H9 (cell line): Measurements from ENCODE around the gene HYAL3. TPM values are rescaled to one million over a fixed set of nuclear protein-coding genes. Genes with fewer than 3 reads are reported as not detected.
A peak's percentile ranks its signal among the peaks of the same experiment; 100 is the strongest.
"Not testable (repeated sequence)": the region's sequence is repeated elsewhere in the genome, so short reads cannot be mapped to it uniquely, and the experiment has no call there.

Experiments
- DNase-seq: peaks from one replicate; pipeline ENCODE4 v3.0.0-alpha.2; 2017
- H2AFZ ChIP-seq: one replicate; pipeline ENCODE4 v1.6.1; 2013; ENCODE audit warnings: mild to moderate bottlenecking, low read length, control low read depth, moderate library complexity
- H2AK5ac ChIP-seq: 2 replicates; pipeline ENCODE4 v1.6.1; 2013; ENCODE audit warnings: low read length, control low read depth, mixed read lengths; ENCODE audit not compliant: insufficient read length
- H2BK120ac ChIP-seq: one replicate; pipeline ENCODE4 v1.6.1; 2013; ENCODE audit warnings: low read depth, mild to moderate bottlenecking, low read length, control low read depth, inconsistent platforms; ENCODE audit not compliant: poor library complexity, severe bottlenecking
- H2BK12ac ChIP-seq: 2 replicates; pipeline ENCODE4 v1.6.1; 2013; ENCODE audit warnings: low read length, control low read depth, mixed read lengths, low read depth; ENCODE audit not compliant: insufficient read length
- H2BK15ac ChIP-seq: 2 replicates; pipeline ENCODE4 v1.6.1; 2013; ENCODE audit warnings: low read depth, low read length, control low read depth
- H2BK20ac ChIP-seq: one replicate; pipeline ENCODE4 v1.6.1; 2013; ENCODE audit warnings: low read depth, mild to moderate bottlenecking, low read length, control low read depth, inconsistent platforms; ENCODE audit not compliant: poor library complexity, severe bottlenecking
- H2BK5ac ChIP-seq: 2 replicates; pipeline ENCODE4 v1.6.1; 2013; ENCODE audit warnings: low read length, control low read depth, mixed read lengths; ENCODE audit not compliant: insufficient read length
- H3K14ac ChIP-seq: 2 replicates; pipeline ENCODE4 v1.6.1; 2013; ENCODE audit warnings: low read length, control low read depth; ENCODE audit not compliant: insufficient read depth
- H3K18ac ChIP-seq: 2 replicates; pipeline ENCODE4 v1.6.1; 2013; ENCODE audit warnings: low read depth, mild to moderate bottlenecking, mixed read lengths, low read length, control low read depth; ENCODE audit not compliant: insufficient read length
- H3K23ac ChIP-seq: 2 replicates; pipeline ENCODE4 v1.6.1; 2013; ENCODE audit warnings: low read length, control low read depth, mixed read lengths, low read depth; ENCODE audit not compliant: insufficient read length
- H3K23me2 ChIP-seq: 2 replicates; pipeline ENCODE4 v1.6.1; 2013; ENCODE audit warnings: low read depth, mild to moderate bottlenecking, mixed read lengths, low read length, control low read depth; ENCODE audit not compliant: insufficient read length, poor library complexity, severe bottlenecking
- H3K27ac ChIP-seq: 2 replicates; pipeline ENCODE4 v1.5.1; 2013; ENCODE audit warnings: low read length, control low read depth, mixed read lengths, low read depth; ENCODE audit not compliant: insufficient read length
- H3K27me3 ChIP-seq: 2 replicates; pipeline ENCODE4 v1.6.1; 2013; ENCODE audit warnings: low read length, control low read depth, inconsistent platforms; ENCODE audit not compliant: insufficient read depth
- H3K4ac ChIP-seq: 2 replicates; pipeline ENCODE4 v1.6.1; 2013; ENCODE audit warnings: low read depth, mild to moderate bottlenecking, control low read depth, inconsistent platforms, low read length, moderate library complexity
- H3K4me1 ChIP-seq: 2 replicates; pipeline ENCODE4 v1.6.1; 2013; ENCODE audit warnings: low read length, control low read depth, inconsistent platforms; ENCODE audit not compliant: insufficient read depth
- H3K4me2 ChIP-seq: 2 replicates; pipeline ENCODE4 v1.6.1; 2013; ENCODE audit warnings: low read length, control low read depth, mixed read lengths; ENCODE audit not compliant: insufficient read length, insufficient read depth
- H3K56ac ChIP-seq: 2 replicates; pipeline ENCODE4 v1.6.1; 2013; ENCODE audit warnings: low read depth, mild to moderate bottlenecking, mixed read lengths, low read length, control low read depth; ENCODE audit not compliant: insufficient read length
- H3K79me1 ChIP-seq: 2 replicates; pipeline ENCODE4 v1.6.1; 2013; ENCODE audit warnings: low read depth, mild to moderate bottlenecking, moderate library complexity, low read length, control low read depth, inconsistent platforms; ENCODE audit not compliant: insufficient read depth, poor library complexity, severe bottlenecking
- H3K79me2 ChIP-seq: 2 replicates; pipeline ENCODE4 v1.6.1; 2013; ENCODE audit warnings: low read length, control low read depth, inconsistent platforms; ENCODE audit not compliant: insufficient read depth
- H3K9ac ChIP-seq: 2 replicates; pipeline ENCODE4 v1.6.1; 2013; ENCODE audit warnings: low read length, control low read depth, mixed read lengths; ENCODE audit not compliant: insufficient read length; ENCODE audit errors: extremely low read depth
- H3K9me3 ChIP-seq: one replicate; pipeline ENCODE4 v1.6.1; 2013; ENCODE audit warnings: low read depth, low read length, inconsistent platforms; ENCODE audit not compliant: control insufficient read depth
- H3T11ph ChIP-seq: one replicate; pipeline ENCODE4 v1.6.1; 2013; ENCODE audit warnings: mild to moderate bottlenecking, low read length, control low read depth, inconsistent platforms
- H4K20me1 ChIP-seq: one replicate; pipeline ENCODE4 v1.6.1; 2013; ENCODE audit not compliant: control insufficient read depth, insufficient read length, insufficient read depth
- H4K5ac ChIP-seq: 2 replicates; pipeline ENCODE4 v1.6.1; 2013; ENCODE audit warnings: low read depth, mild to moderate bottlenecking, mixed read lengths, low read length, control low read depth; ENCODE audit not compliant: insufficient read length
- H4K8ac ChIP-seq: replicated peaks from 2 replicates; pipeline ENCODE4 v1.6.1; 2013; ENCODE audit warnings: low read length, control low read depth, mixed read lengths, low read depth; ENCODE audit not compliant: insufficient read length
- H4K91ac ChIP-seq: 2 replicates; pipeline ENCODE4 v1.6.1; 2013; ENCODE audit warnings: low read depth, mild to moderate bottlenecking, moderate library complexity, mixed read lengths, low read length, control low read depth; ENCODE audit not compliant: insufficient read length
- H3K27ac Mint-ChIP-seq, 3 experiments: 2 replicates in 2 of 3; 3 replicates in 1 of 3; pipeline ENCODE4 v1.8.0; 2020 to 2021; ENCODE audit warnings: mixed read lengths in 3 of 3, mild to moderate bottlenecking in 1 of 3, moderate library complexity in 1 of 3
- H3K27me3 Mint-ChIP-seq: 2 replicates; pipeline ENCODE4 v1.8.0; 2021; ENCODE audit warnings: low read depth, mild to moderate bottlenecking, moderate library complexity, mixed read lengths
- H3K36me3 Mint-ChIP-seq, 3 experiments: 2 replicates in 2 of 3; 3 replicates in 1 of 3; pipeline ENCODE4 v1.8.0; 2020 to 2021; ENCODE audit warnings: low read depth in 3 of 3, mixed read lengths in 3 of 3; ENCODE audit not compliant: insufficient read depth in 1 of 3
- H3K4me1 Mint-ChIP-seq, 2 experiments: 2 replicates each; pipeline ENCODE4 v1.8.0; 2020; ENCODE audit warnings: mixed read lengths in 2 of 2
- H3K4me3 Mint-ChIP-seq, 2 experiments: 2 replicates in 1 of 2; 3 replicates in 1 of 2; pipeline ENCODE4 v1.8.0; 2020 to 2021; ENCODE audit warnings: mild to moderate bottlenecking in 2 of 2, mixed read lengths in 2 of 2, moderate library complexity in 1 of 2
- H3K9me3 Mint-ChIP-seq, 2 experiments: 2 replicates in 1 of 2; 3 replicates in 1 of 2; pipeline ENCODE4 v1.8.0; 2020; ENCODE audit warnings: mild to moderate bottlenecking in 2 of 2, mixed read lengths in 2 of 2, moderate library complexity in 1 of 2
- WGBS: extraction: QIAGEN DNeasy Blood & Tissue Kit; methylation state at CpG from one replicate; pipeline ENCODE4 v1.1.7; 2013; ENCODE audit warnings: missing lambda C conversion rate, low lambda C conversion rate, mixed read lengths; ENCODE audit not compliant: insufficient read length; ENCODE audit errors: extremely low coverage; 5-methylcytosine and 5-hydroxymethylcytosine counted together
- total RNA-seq: library from RNA; stranded (reverse); gene quantifications from 2 replicates; pipeline ENCODE4 v1.2.1, GENCODE V29; 2021
- TF ChIP-seq, protein P1 (sequence below): fragments of 200-600 bp; sonication (generic); conservative IDR thresholded peaks from 3 replicates; pipeline ENCODE4 v1.8.0; 2021; ENCODE audit warnings: antibody characterized with exemption, mild to moderate bottlenecking

The HYAL3 gene
- total RNA-seq, 1 experiment from 2014 or later, result 3.1 TPM

DNA sequence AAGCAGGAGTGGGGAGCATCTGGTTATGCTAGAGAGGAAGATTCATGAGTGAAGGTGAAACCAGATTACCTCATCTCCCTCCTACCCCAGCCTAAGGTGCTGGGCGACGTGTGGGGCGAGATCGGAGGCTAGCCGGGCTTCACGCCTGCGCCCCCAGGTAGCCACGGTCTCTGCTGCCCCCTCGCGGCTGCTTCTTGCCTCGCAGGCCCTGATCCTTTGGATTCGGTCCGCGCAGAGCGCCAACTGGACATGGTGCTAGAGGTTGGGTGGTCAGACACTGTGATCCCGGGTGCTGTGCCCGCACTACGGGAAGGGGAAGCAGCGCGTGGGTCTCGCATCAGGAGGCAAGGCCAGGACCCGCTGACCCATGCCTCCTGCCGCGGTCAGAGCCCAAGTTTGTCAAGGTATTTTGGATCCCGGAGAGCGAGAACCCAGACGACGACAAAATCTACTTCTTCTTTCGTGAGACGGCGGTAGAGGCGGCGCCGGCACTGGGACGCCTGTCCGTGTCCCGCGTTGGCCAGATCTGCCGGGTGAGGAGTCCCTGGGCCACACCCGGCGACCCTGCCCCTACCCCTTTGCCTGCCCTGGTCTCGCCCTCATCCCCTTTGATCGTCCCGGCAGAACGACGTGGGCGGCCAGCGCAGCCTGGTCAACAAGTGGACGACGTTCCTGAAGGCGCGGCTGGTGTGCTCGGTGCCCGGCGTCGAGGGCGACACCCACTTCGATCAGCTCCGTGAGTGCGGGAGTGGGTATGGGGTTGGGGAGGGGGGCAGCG is 26.1 kb downstream of the HYAL3 start:
- Histone ChIP-seq H3K79me2 (no peaks in the 10 kb centered on the region), H3T11ph (no peak overlapping the region), H3K27ac (no peak overlapping the region), H4K8ac (no peak overlapping the region), H3K23me2 (peaks cover 10% of the 10 kb centered on the region), H3K27me3 (peaks cover 16% of the 10 kb centered on the region; the same call in 1 of the 2 replicates), H2BK20ac (no peak overlapping the region), H2AK5ac (no peak overlapping the region), H3K79me1 (no peaks in the 10 kb centered on the region), H3K23ac (no peak overlapping the region), H3K9me3 (no peaks in the 10 kb centered on the region), H3K9ac (no peak overlapping the region), H3K4ac (no peak overlapping the region), H3K56ac (no peak overlapping the region), H3K4me2 (peak overlapping the region; percentile 35), H4K20me1 (no peaks in the 10 kb centered on the region), H4K5ac (no peak overlapping the region), H3K4me1 (peaks cover 2% of the 10 kb centered on the region; the same call in 1 of the 2 replicates), H2BK5ac (no peak overlapping the region), H2AFZ (no peak overlapping the region), H4K91ac (no peak overlapping the region), H2BK15ac (no peak overlapping the region), H2BK12ac (no peak overlapping the region), H3K18ac (no peak overlapping the region), H3K14ac (no peak overlapping the region; the same call in 1 of the 2 replicates), H2BK120ac (no peak overlapping the region)
- Mint-ChIP-seq H3K4me1 (peaks cover 34 to 46% of the 10 kb centered on the region in 2 experiments), H3K27me3 (peaks cover 55% of the 10 kb centered on the region), H3K27ac (no peak overlapping the region), H3K9me3 (no peaks in the 10 kb centered on the region; a peak in 1 of 5 replicates), H3K4me3 (peak overlapping the region; percentile 51 to 68; a peak in 4 of 5 replicates), H3K36me3 (no peaks in the 10 kb centered on the region; a peak in 1 of 7 replicates)
- WGBS, result no CpG with 5 or more reads among the region's 61 CpGs
- TF ChIP-seq, protein P1, sequence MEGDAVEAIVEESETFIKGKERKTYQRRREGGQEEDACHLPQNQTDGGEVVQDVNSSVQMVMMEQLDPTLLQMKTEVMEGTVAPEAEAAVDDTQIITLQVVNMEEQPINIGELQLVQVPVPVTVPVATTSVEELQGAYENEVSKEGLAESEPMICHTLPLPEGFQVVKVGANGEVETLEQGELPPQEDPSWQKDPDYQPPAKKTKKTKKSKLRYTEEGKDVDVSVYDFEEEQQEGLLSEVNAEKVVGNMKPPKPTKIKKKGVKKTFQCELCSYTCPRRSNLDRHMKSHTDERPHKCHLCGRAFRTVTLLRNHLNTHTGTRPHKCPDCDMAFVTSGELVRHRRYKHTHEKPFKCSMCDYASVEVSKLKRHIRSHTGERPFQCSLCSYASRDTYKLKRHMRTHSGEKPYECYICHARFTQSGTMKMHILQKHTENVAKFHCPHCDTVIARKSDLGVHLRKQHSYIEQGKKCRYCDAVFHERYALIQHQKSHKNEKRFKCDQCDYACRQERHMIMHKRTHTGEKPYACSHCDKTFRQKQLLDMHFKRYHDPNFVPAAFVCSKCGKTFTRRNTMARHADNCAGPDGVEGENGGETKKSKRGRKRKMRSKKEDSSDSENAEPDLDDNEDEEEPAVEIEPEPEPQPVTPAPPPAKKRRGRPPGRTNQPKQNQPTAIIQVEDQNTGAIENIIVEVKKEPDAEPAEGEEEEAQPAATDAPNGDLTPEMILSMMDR, result peak; percentile 99
- peak; percentile 88 for DNase-seq

DNA sequence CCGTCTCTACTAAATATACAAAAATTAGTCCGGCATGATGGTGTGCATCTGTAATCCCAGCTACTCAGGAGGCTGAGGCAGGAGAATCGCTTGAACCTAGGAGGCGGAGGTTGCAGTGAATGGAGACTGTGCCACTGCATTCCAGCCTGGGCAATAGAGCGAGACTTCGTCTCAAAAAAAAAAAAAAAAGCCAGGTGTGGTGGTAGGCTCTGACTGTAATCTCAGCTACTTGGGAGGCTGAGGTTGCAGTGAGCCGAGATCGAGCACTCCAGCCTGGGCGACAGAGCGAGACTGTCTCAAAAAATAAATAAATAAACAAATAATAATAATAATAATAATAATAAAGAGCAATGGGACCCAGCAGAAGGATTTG is 26.7 kb downstream of the HYAL3 start:
- H3K36me3 Mint-ChIP-seq, H3K9me3 Mint-ChIP-seq, H3K23ac ChIP-seq, H2AFZ ChIP-seq, H2BK12ac ChIP-seq, H4K5ac ChIP-seq, DNase-seq, H3K4ac ChIP-seq, H3K27ac ChIP-seq, H3K4me1 ChIP-seq, H3T11ph ChIP-seq, H3K9ac ChIP-seq, H2AK5ac ChIP-seq, H4K20me1 ChIP-seq, H2BK5ac ChIP-seq, H3K4me2 ChIP-seq, H3K9me3 ChIP-seq, H3K56ac ChIP-seq, H3K18ac ChIP-seq, H3K14ac ChIP-seq, H2BK120ac ChIP-seq, H3K79me1 ChIP-seq, H4K8ac ChIP-seq, H2BK20ac ChIP-seq, H2BK15ac ChIP-seq, H4K91ac ChIP-seq, H3K79me2 ChIP-seq: not testable (repeated sequence)
- peaks cover 40 to 52% of the 10 kb centered on the region in 2 experiments for H3K4me1 Mint-ChIP-seq
- Histone ChIP-seq H3K27me3 (peaks cover 16% of the 10 kb centered on the region; the same call in 1 of the 2 replicates), H3K23me2 (peaks cover 10% of the 10 kb centered on the region)
- H3K27ac Mint-ChIP-seq, result peak overlapping the region in 1 of 3 experiments; percentile 59; a peak in 1 of 7 replicates
- no CpG with 5 or more reads among the region's 10 CpGs for WGBS
- H3K27me3 Mint-ChIP-seq, result peaks cover 51% of the 10 kb centered on the region
- H3K4me3 Mint-ChIP-seq, result 0 out of 5 replicates have a peak overlapping the region, but pooled peaks of 1 of the 2 experiments have one; percentile 68
